ENCODE measurements around the gene CTSW. TPM values are rescaled to one million over a fixed set of nuclear protein-coding genes. Genes with fewer than 3 reads are reported as not detected.

CTSW gene
- total RNA-seq, 1 experiment from 2014 or later, result not detected

DNA sequence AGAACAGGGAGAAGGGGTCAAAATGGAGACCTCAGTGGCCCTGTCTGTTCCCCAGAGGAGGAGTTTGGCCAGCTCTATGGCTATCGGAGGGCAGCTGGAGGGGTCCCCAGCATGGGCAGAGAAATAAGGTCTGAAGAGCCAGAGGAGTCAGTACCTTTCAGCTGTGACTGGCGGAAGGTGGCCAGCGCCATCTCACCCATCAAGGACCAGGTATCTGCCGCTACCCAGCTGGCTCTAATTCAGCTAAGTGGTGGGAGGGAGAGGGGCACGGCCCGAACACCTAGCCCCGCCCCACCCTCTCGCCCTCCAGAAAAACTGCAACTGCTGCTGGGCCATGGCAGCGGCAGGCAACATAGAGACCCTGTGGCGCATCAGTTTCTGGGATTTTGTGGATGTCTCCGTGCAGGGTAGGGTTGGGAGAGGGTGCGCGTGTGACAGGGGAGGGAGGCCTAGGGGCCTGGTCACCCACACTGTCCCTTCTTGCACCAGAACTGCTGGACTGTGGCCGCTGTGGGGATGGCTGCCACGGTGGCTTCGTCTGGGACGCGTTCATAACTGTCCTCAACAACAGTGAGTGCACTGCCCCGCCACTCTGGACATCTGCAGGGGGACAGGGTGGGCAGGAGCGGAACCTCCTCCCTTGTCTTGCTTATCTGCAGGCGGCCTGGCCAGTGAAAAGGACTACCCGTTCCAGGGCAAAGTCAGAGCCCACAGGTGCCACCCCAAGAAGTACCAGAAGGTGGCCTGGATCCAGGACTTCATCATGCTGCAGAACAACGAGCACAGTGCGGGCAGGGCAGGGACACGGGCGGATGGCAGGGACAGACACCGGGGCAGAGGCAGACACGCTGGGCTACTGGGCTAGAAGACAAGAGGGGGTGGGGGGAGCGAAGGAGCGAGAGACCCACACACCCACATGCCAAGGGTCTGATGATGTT lies 2.8 kb downstream of the CTSW start:
- intact Hi-C loops (cut with micrococcal nuclease; ENCODE audit: unreplicated experiment), result no loop called here
- ChIA-PET POLR2A (interaction anchor here (0.5 kb wide), 1 partner anchor 107 kb away, joined by 6 read pairs; no protein-coding TSS in a partner anchor), CTCF (no interaction called here)
- in situ Hi-C loops (cut with HindIII; ENCODE audit: low pct_unique_long_range_greater_than_20kb, low sequenced_read_pairs), result no loop called here
- Histone ChIP-seq H3K36me3 (ENCODE audit: control insufficient read depth, insufficient read depth, low read length) (peaks cover 4% of the 10 kb centered on the region; the same call in 1 of the 2 replicates), H3K4me1 (ENCODE audit: control insufficient read depth, insufficient read depth, low read length) (peaks cover 20% of the 10 kb centered on the region), H3K4me3 (ENCODE audit: low read depth in 2 of 2, low read length in 2 of 2) (no peak overlapping the region), H3K27ac (ENCODE audit: low read length) (no peak overlapping the region), H3K27me3 (ENCODE audit: control insufficient read depth, insufficient read depth, low read length) (no peaks in the 10 kb centered on the region), H3K9me3 (ENCODE audit: control insufficient read depth, insufficient read depth, low read depth, low read length) (no peaks in the 10 kb centered on the region)
- BruUV-seq (replicated peaks), result no TSS peak
- DNase-seq (ENCODE audit: low read depth, low spot score) (no peak), ATAC-seq (no peak)
- TF ChIP-seq POLR2AphosphoS5 (IDR thresholded peaks at IDR 0.05; ENCODE audit: low read depth, low read length), result no peak
- no peak for TF ChIP-seq SIN3A (IDR thresholded peaks at IDR 0.05; ENCODE audit: borderline replicate concordance, insufficient read depth, low read depth, low read length)
- TF ChIP-seq, protein P1, sequence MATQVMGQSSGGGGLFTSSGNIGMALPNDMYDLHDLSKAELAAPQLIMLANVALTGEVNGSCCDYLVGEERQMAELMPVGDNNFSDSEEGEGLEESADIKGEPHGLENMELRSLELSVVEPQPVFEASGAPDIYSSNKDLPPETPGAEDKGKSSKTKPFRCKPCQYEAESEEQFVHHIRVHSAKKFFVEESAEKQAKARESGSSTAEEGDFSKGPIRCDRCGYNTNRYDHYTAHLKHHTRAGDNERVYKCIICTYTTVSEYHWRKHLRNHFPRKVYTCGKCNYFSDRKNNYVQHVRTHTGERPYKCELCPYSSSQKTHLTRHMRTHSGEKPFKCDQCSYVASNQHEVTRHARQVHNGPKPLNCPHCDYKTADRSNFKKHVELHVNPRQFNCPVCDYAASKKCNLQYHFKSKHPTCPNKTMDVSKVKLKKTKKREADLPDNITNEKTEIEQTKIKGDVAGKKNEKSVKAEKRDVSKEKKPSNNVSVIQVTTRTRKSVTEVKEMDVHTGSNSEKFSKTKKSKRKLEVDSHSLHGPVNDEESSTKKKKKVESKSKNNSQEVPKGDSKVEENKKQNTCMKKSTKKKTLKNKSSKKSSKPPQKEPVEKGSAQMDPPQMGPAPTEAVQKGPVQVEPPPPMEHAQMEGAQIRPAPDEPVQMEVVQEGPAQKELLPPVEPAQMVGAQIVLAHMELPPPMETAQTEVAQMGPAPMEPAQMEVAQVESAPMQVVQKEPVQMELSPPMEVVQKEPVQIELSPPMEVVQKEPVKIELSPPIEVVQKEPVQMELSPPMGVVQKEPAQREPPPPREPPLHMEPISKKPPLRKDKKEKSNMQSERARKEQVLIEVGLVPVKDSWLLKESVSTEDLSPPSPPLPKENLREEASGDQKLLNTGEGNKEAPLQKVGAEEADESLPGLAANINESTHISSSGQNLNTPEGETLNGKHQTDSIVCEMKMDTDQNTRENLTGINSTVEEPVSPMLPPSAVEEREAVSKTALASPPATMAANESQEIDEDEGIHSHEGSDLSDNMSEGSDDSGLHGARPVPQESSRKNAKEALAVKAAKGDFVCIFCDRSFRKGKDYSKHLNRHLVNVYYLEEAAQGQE (IDR thresholded peaks at IDR 0.05; ENCODE audit: insufficient read depth in 1 of 2, low read depth in 2 of 2, low read length in 1 of 2), result no peak
- TF ChIP-seq, protein P2, sequence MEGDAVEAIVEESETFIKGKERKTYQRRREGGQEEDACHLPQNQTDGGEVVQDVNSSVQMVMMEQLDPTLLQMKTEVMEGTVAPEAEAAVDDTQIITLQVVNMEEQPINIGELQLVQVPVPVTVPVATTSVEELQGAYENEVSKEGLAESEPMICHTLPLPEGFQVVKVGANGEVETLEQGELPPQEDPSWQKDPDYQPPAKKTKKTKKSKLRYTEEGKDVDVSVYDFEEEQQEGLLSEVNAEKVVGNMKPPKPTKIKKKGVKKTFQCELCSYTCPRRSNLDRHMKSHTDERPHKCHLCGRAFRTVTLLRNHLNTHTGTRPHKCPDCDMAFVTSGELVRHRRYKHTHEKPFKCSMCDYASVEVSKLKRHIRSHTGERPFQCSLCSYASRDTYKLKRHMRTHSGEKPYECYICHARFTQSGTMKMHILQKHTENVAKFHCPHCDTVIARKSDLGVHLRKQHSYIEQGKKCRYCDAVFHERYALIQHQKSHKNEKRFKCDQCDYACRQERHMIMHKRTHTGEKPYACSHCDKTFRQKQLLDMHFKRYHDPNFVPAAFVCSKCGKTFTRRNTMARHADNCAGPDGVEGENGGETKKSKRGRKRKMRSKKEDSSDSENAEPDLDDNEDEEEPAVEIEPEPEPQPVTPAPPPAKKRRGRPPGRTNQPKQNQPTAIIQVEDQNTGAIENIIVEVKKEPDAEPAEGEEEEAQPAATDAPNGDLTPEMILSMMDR (IDR thresholded peaks at IDR 0.05), result no peak
- TF ChIP-seq TCF7L2 (IDR thresholded peaks at IDR 0.05; ENCODE audit: low read depth, low read length), result no peak

DNA sequence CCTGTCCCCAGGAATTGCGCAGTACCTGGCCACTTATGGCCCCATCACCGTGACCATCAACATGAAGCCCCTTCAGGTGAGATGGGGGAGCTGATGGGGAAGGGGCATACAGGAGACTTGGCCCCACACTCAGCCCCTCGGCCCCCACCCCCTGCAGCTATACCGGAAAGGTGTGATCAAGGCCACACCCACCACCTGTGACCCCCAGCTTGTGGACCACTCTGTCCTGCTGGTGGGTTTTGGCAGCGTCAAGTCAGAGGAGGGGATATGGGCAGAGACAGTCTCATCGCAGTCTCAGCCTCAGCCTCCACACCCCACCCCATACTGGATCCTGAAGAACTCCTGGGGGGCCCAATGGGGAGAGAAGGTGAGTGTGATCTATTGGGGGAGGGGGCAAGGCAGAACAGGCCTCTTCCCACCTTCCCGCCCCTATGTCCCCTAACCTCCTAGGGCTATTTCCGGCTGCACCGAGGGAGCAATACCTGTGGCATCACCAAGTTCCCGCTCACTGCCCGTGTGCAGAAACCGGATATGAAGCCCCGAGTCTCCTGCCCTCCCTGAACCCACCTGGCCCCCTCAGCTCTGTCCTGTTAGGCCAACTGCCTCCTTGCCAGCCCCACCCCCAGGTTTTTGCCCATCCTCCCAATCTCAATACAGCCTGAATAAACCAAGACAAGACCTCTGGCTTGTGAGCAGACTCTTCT lies 3.6 kb downstream of the CTSW start:
- Histone ChIP-seq H3K9me3 (ENCODE audit: control insufficient read depth, insufficient read depth, low read depth, low read length) (no peaks in the 10 kb centered on the region), H3K4me1 (ENCODE audit: control insufficient read depth, insufficient read depth, low read length) (peaks cover 23% of the 10 kb centered on the region), H3K27ac (ENCODE audit: low read length) (no peak overlapping the region), H3K4me3 (ENCODE audit: low read depth in 2 of 2, low read length in 2 of 2) (no peak overlapping the region), H3K36me3 (ENCODE audit: control insufficient read depth, insufficient read depth, low read length) (peaks cover 4% of the 10 kb centered on the region; the same call in 1 of the 2 replicates), H3K27me3 (ENCODE audit: control insufficient read depth, insufficient read depth, low read length) (no peaks in the 10 kb centered on the region)
- no peak for ATAC-seq
- intact Hi-C loops (cut with micrococcal nuclease; ENCODE audit: unreplicated experiment), result no loop called here
- ChIA-PET CTCF (interaction anchor here (1.9 to 2.1 kb wide), 2 partner anchors 13 to 139 kb away, joined by 5 read pairs; no protein-coding TSS in a partner anchor), POLR2A (no interaction called here)
- BruUV-seq (replicated peaks), result no TSS peak
- TF ChIP-seq, protein P2 (IDR thresholded peaks at IDR 0.05), result no peak
- TF ChIP-seq TCF7L2 (IDR thresholded peaks at IDR 0.05; ENCODE audit: low read depth, low read length) (no peak), POLR2AphosphoS5 (IDR thresholded peaks at IDR 0.05; ENCODE audit: low read depth, low read length) (no peak), SIN3A (IDR thresholded peaks at IDR 0.05; ENCODE audit: borderline replicate concordance, insufficient read depth, low read depth, low read length) (no peak)
- TF ChIP-seq, protein P1 (IDR thresholded peaks at IDR 0.05; ENCODE audit: insufficient read depth in 1 of 2, low read depth in 2 of 2, low read length in 1 of 2), result no peak
- in situ Hi-C loops (cut with HindIII; ENCODE audit: low pct_unique_long_range_greater_than_20kb, low sequenced_read_pairs), result no loop called here
- DNase-seq (ENCODE audit: low read depth, low spot score), result no peak

All from Panc1 (cell line).